ENCODE results near the gene LDB2. TPM values are rescaled to one million over a fixed set of nuclear protein-coding genes. Genes with fewer than 3 reads are reported as not detected.
"Not testable (repeated sequence)": the region's sequence is repeated elsewhere in the genome, so short reads cannot be mapped to it uniquely, and the experiment has no call there.

Gene LDB2
- not detected for total RNA-seq
- polyA plus RNA-seq = under 1 TPM in 1 of 3 donors, not detected in 2; 0.38 TPM
- 0 reads per million in 6 experiments for total RNA-seq

DNA sequence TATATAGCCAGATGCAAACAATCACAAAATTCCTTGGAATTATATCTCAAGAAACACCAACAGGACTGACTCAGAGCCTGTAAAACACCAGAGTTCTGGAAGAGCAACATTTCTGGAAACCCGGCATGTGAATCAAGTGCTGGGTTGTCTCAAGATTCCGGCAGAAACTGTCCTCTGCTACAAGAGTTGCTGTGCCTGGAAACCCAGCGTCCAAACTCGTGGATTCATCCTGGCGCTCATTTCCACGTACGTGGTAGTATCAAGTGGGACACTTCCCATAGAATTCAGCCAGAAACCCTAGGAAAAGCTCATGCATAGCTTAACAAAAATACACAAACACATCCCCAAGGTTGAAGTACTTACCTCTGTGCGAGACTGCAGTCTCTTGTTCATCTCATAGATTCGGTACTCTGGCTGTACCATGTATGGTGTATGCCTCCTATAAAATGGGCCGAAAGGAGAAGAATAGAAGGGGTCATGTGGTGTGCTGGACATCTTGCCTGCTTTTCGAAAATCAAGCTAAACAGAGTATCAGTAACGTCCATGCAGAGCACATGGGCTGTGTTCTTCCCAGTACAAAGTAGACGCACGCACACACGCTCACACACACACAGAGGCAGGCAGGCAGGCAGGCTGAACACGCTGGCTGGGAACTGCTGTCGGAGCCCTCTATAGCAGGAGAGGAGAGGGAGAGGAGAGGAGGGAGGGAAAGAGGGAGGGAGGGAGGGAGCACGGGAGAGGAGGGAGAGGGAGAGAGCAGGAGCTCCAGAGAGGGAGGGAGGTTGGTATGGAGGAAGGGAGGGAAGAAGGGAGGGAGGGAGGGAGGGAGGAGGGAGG is at the start of gene LDB2:
LDB2 (minus strand) TSS at position 655 of the 837 bp plus-strand sequence.
- H3K9me3 Mint-ChIP-seq = no peaks in the 10 kb centered on the region
- ATAC-seq = no peak

DNA sequence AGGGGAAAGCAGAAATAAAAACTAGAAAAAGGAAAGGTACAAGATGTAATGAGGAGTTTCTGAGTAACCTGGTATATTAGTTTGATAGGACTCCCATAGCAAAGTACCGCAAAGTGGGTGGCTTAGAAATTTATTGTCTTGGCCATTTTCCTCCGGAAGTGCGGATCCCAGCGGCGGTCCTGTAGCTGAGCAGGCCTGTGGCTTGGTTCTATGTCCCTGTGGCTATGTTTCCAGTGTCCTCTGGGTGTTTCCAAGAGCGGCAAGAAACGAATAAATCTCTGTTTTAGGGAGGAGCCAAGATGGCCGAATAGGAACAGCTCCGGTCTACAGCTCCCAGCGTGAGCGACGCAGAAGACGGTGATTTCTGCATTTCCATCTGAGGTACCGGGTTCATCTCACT is 44.0 kb upstream of the LDB2 start:
- Mint-ChIP-seq H3K27me3 (peaks cover 2 to 17% (median 8%) of the 10 kb centered on the region in 5 donors), H3K36me3 (no peaks in the 10 kb centered on the region), H3K4me1 (no peaks in the 10 kb centered on the region), H3K27ac (no peak overlapping the region), H3K9me3 (peaks cover 0 to 9% (median 0%) of the 10 kb centered on the region in 9 donors), H3K4me3 (no peak overlapping the region)
- POLR2A ChIA-PET = no interaction called here
- DNase-seq = no peak
- no peak for ATAC-seq

More for the DNA sequence above, at the start of gene LDB2:
- POLR2A ChIA-PET = no interaction called here
- Mint-ChIP-seq H3K27ac (peak within 1 kb of the TSS in 1 of 10 donors; percentile 28), H3K4me3 (peak within 1 kb of the TSS in 7 of 10 donors; percentile 1 to 67 (median 30)), H3K4me1 (peaks cover 4 to 38% (median 14%) of the 10 kb centered on the region in 4 donors), H3K27me3 (peaks cover 2 to 25% (median 11%) of the 10 kb centered on the region in 5 donors), H3K36me3 (no peaks in the 10 kb centered on the region)
- no peak for DNase-seq

DNA sequence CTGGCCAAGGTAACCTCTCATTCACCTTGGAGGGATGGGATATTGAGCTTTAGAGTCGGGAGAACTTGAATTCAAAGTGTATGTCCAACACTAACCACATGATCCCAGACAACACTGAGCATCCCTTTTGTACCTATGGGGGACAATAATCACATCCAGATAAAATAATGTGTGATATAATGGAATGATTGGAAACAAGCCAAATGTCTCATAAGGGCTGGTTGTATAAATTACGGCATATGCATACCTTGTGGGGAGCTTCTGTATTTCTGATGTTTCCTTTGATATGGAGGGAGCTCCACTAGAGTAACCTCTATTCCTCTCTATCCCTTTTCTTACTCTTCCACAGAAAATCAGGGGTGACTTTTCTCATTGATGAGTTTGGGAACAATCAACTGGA is 40.7 kb upstream of the LDB2 start:
- Mint-ChIP-seq H3K36me3 (no peaks in the 10 kb centered on the region), H3K9me3 (peaks cover 0 to 9% (median 0%) of the 10 kb centered on the region in 9 donors), H3K27me3 (peaks cover 4 to 20% (median 8%) of the 10 kb centered on the region in 5 donors), H3K4me3 (no peak overlapping the region), H3K4me1 (no peaks in the 10 kb centered on the region), H3K27ac (no peak overlapping the region)
- POLR2A ChIA-PET = no interaction called here
- DNase-seq (no peak), ATAC-seq (no peak)

DNA sequence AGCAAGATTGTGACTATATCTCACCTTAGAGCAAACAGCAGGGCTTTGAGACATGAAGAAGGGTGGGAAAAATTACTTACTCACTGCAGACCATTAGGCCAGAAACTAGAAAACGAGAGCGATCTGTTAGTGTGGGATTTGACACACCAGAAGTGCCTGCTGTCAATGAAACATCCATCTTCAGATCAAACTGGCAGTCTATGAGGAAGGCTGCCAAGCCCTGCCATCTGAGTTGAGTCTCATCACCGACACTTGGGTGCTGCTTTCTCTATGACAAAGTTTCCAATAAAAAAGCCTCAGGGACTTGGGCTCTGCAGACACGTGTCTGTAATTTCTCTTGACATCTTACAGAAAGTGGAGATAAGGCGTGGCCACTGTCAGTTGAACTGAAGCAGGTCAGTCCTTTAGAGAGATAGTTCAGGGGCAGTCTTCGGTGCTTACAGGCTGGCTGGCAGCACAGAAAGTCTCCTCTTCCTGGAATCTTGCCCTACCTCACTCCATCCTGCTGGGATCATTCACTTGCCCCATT is 40.1 kb upstream of the LDB2 start:
- ATAC-seq = no peak

DNA sequence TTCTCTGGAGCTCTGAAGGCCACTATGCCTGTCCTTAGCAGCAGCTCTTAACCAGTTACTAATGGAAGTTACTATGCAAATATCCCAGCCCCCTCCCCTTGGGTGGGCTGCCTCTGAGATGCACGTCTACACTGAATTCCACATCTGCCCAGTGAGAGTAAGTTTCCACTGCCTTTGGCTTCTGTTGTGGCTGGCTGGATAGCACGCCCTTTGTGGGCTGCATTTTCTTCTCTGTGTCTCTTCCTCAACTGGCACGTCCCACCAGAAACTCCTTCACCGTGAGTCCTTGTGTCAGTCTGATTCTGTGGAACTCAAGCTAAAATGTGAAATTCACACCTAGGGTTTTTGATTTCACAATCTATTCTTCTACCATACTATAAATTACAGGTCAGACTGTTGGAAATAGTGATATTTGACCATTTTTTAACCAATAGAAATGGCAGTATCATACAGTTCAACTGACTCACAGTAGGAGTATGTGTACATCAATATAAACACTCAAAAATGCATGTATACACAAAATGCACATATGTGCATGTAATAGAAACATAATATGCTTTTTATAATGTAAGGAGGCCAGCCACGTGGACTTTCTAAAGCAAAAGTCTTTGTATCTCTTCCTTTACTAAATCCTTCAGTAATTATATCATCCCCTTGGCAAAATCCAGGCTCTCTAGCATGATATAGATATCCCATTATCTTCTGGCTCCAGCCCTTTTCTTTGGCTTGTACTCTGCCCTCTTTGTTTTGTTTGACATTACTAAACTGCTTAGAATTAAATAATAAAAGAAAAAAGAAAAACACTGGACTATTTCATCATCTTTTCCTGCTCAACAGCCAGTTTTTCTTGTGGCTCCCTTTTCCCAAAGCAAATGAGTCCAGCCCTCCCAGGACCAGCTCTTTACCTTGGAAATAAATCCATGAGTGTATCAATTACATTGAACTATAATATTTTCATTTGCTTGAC is 33.2 kb upstream of the LDB2 start:
- H3K27me3 Mint-ChIP-seq = peaks cover 4 to 9% (median 7%) of the 10 kb centered on the region in 5 donors
- ATAC-seq (no peak), DNase-seq (no peak)
- H3K4me1 Mint-ChIP-seq = no peaks in the 10 kb centered on the region
- H3K4me3 Mint-ChIP-seq = no peak overlapping the region
- POLR2A ChIA-PET = no interaction called here
- H3K9me3 Mint-ChIP-seq = peaks cover 0 to 4% (median 0%) of the 10 kb centered on the region in 9 donors
- no peaks in the 10 kb centered on the region for H3K36me3 Mint-ChIP-seq
- no peak overlapping the region for H3K27ac Mint-ChIP-seq

More for the DNA sequence above, 40.1 kb upstream of the LDB2 start:
- Mint-ChIP-seq H3K36me3 (no peaks in the 10 kb centered on the region), H3K27me3 (peaks cover 4 to 20% (median 8%) of the 10 kb centered on the region in 5 donors), H3K27ac (no peak overlapping the region), H3K4me1 (no peaks in the 10 kb centered on the region), H3K4me3 (no peak overlapping the region), H3K9me3 (peaks cover 0 to 9% (median 0%) of the 10 kb centered on the region in 9 donors)
- no peak for DNase-seq
- POLR2A ChIA-PET = no interaction called here

DNA sequence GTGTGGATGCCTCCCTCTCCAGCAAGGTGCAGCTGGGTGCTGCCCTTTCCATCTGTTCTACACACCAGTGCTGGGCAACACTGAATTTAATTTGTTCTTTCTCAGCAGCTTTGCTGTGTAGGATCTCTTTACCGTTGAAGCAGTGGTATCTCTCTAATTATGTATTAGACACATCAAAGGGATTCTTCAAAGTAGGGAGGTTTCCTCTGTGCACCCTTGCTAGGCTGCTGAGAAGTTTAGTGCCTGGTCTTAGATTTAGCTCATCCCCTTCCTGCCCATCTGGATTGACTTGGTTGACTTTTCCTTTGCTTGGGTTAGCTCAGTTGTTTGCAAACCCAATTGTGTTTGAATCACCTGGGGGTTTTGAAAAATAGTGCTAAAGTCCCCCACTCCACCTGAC is 27.8 kb upstream of the LDB2 start:
- Mint-ChIP-seq H3K27me3 (peaks cover 0 to 12% (median 4%) of the 10 kb centered on the region in 5 donors), H3K4me1 (no peaks in the 10 kb centered on the region)

DNA sequence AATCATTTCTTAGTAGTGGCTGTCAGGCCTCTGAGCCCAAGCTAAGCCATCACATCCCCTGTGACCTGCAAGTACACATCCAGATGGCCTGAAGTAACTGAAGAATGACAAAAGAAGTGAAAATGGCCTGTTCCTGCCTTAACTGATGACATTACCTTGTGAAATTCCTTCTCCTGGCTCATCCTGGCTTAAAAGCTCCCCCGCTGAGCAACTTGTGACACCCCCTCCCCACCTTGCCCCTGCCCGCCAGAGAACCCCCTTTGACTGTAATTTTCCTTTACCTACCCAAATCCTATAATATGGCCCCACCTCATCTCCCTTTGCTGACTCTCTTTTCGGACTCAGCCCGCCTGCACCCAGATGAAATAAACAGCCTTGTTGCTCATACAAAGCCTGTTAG is 20.3 kb upstream of the LDB2 start:
- not testable (repeated sequence) for H3K4me1 Mint-ChIP-seq

More for the DNA sequence above, 27.8 kb upstream of the LDB2 start:
- Mint-ChIP-seq H3K9me3 (peaks cover 0 to 4% (median 0%) of the 10 kb centered on the region in 9 donors), H3K27ac (no peak overlapping the region), H3K36me3 (no peaks in the 10 kb centered on the region), H3K4me3 (no peak overlapping the region)
- no peak for DNase-seq
- POLR2A ChIA-PET = no interaction called here
- no peak for ATAC-seq

DNA sequence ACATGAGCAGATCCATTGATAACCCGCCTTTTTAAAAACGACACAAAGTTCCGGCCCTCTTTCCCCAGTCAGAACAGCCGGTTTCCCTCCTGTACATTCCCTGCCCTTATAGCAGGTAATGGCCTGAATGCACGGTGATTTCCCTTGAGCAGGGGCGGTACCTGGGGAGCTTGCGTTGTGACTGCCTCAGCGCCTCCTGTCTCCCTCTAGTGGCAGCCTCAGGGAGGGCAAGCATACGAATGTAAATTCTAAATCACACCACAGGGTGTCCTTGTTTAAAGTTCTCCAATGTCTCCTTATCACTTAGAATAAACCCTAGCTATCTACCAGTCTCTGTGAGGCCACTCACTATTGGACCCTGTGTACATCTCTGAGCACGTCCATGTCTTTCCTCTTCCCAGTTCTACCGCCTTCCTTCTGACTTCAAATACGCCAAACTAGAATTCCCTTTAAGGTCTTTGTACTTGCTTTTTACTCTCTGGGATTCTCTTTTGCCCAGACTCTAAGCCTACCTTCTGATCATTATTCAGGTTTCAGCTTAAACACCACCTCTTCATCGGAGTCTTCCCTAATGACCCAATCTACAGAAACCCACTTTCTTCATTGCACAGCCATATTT is 18.4 kb upstream of the LDB2 start:
- POLR2A ChIA-PET = no interaction called here
- no peaks in the 10 kb centered on the region for H3K9me3 Mint-ChIP-seq
- no peaks in the 10 kb centered on the region for H3K36me3 Mint-ChIP-seq
- H3K4me3 Mint-ChIP-seq = no peak overlapping the region
- DNase-seq (peak; percentile 22 to 80 (median 56)), ATAC-seq (peak; percentile 86)
- peaks cover 0 to 6% (median 0%) of the 10 kb centered on the region in 5 donors for H3K27me3 Mint-ChIP-seq
- no peak overlapping the region for H3K27ac Mint-ChIP-seq
- peaks cover 0 to 6% (median 0%) of the 10 kb centered on the region in 4 donors for H3K4me1 Mint-ChIP-seq

More for the DNA sequence above, 20.3 kb upstream of the LDB2 start:
- H3K27me3 Mint-ChIP-seq, ATAC-seq, POLR2A ChIA-PET, H3K4me3 Mint-ChIP-seq, H3K27ac Mint-ChIP-seq, H3K9me3 Mint-ChIP-seq, DNase-seq, H3K36me3 Mint-ChIP-seq: not testable (repeated sequence)

DNA sequence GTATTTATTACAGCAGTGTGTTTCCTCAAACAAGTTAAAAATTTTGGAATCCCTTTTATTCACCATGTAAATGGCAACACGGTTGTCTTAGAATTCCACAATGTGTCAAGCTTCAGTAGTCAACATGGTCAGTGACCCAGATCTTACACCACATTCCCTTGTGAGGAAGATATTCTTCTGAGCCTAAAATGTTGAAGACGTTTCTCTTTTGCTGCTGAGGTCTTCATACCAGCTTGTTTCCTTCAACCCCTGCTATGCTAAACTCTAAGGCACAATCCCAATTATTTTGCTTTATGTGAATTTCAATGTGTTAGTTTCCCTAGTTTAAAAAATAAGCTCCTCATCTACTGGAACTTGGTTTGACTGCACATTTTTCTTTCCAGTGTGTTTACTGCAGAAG is 17.6 kb upstream of the LDB2 start:
- POLR2A ChIA-PET = no interaction called here
- DNase-seq (no peak), ATAC-seq (no peak)
- no peaks in the 10 kb centered on the region for H3K36me3 Mint-ChIP-seq
- no peak overlapping the region for H3K4me3 Mint-ChIP-seq
- no peak overlapping the region for H3K27ac Mint-ChIP-seq
- no peaks in the 10 kb centered on the region for H3K9me3 Mint-ChIP-seq
- peaks cover 0 to 6% (median 0%) of the 10 kb centered on the region in 4 donors for H3K4me1 Mint-ChIP-seq
- H3K27me3 Mint-ChIP-seq = peaks cover 0 to 6% (median 0%) of the 10 kb centered on the region in 5 donors

DNA sequence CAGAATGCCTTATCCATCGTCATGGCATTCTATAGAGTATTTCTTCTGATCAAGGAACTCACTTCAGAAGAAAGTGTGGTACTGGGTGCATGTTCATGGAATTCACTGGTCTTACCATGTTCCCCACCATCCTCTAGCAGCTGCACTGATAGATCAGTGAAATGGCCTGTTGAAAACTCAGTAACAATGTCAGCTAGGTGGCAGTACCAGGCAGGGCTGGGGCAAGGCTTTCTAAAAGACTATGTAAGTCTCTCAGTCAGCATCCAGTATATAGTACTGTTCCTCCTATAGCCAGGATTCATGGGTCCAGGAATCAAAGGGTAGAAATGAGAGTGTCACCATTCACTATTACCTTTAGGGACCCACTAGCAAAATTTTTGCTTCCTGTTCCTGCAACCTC is 15.8 kb upstream of the LDB2 start:
- Mint-ChIP-seq H3K27ac (no peak overlapping the region), H3K27me3 (peaks cover 0 to 8% (median 0%) of the 10 kb centered on the region in 5 donors), H3K9me3 (no peaks in the 10 kb centered on the region), H3K4me3 (no peak overlapping the region), H3K4me1 (peaks cover 0 to 6% (median under 1%) of the 10 kb centered on the region in 4 donors), H3K36me3 (no peaks in the 10 kb centered on the region)
- no peak for ATAC-seq
- no peak for DNase-seq
- POLR2A ChIA-PET = no interaction called here

DNA sequence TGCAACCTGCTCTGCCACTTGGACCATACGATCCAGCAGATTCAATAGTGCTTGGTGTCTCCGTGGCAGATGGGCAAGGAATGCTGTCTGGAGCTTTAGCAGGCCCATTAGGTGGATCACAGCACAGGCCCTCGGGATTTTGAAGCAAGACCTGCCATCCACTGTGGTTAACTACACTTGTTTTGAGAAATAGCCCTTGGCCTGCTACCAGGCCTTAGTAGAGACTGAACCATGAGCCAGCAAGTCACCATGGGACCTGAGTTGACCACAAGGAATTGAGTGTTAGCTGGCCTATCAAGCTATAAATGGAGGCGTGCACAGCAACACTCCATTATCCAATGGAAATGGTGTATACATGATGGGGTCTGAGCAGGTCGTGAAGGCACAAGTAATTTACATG is 14.5 kb upstream of the LDB2 start:
- no peak overlapping the region for H3K4me3 Mint-ChIP-seq
- H3K27me3 Mint-ChIP-seq = peaks cover 0 to 6% (median 0%) of the 10 kb centered on the region in 5 donors
- no peaks in the 10 kb centered on the region for H3K9me3 Mint-ChIP-seq
- peaks cover 0 to 6% (median 1%) of the 10 kb centered on the region in 4 donors for H3K4me1 Mint-ChIP-seq
- DNase-seq (no peak), ATAC-seq (no peak)
- H3K36me3 Mint-ChIP-seq = no peaks in the 10 kb centered on the region
- H3K27ac Mint-ChIP-seq = no peak overlapping the region
- POLR2A ChIA-PET = no interaction called here

DNA sequence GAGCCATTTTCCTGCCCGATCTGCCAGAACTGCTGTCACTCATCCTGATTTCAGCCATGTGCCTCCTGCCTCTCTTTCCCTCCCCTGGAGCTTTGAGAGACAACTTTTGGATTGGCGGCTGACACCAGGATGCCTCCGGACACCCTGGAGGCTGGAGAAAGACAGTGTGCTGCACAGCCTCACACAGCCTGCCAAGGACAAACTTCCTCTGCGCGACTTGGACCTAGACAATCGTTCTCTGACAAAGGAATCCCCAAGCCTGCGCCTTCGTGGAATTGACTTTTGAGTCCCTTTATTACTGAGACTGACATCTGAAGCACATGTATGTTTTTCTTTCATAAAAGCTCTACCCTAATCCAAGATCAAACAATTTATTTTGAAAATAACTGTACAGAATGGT is 10.8 kb upstream of the LDB2 start:
- no peak overlapping the region for H3K27ac Mint-ChIP-seq
- no peaks in the 10 kb centered on the region for H3K36me3 Mint-ChIP-seq
- DNase-seq (no peak), ATAC-seq (no peak)
- peaks cover 0 to 3% (median 0%) of the 10 kb centered on the region in 5 donors for H3K27me3 Mint-ChIP-seq
- no peaks in the 10 kb centered on the region for H3K9me3 Mint-ChIP-seq
- no peak overlapping the region for H3K4me3 Mint-ChIP-seq
- peaks cover 0 to 3% (median 0%) of the 10 kb centered on the region in 4 donors for H3K4me1 Mint-ChIP-seq
- POLR2A ChIA-PET = no interaction called here

Measured in naive thymus-derived CD8-positive, alpha-beta T cell (primary cell).